IMR-90 (cell line): ENCODE measurements around the gene YKT6. TPM values are rescaled to one million over a fixed set of nuclear protein-coding genes. Genes with fewer than 3 reads are reported as not detected.

Experiments
- ATAC-seq: fragments of 200-7000 bp; cut with Tn5 transposase; 2 replicates; pipeline ENCODE4 v1.9.1; 2020; ENCODE audit warnings: low read depth, mild to moderate bottlenecking, moderate library complexity
- BruUV-seq: library from RNA; stranded (reverse); fragments of 400-500 nt; replicated peaks from 2 replicates; lab custom pipeline; 2021; lab: Mats Ljungman, UMichigan
- CTCF ChIA-PET: fragments of 300-600 bp; formaldehyde crosslinking; extraction: SDS; loops from one replicate; lab custom pipeline; 2021; ENCODE audit warnings: antibody characterized with exemption; lab: Yijun Ruan, JAX
- POLR2A ChIA-PET: fragments of 300-600 bp; sonication (Branson Sonifier 250); formaldehyde crosslinking; loops from one replicate; lab custom pipeline; 2022; ENCODE audit warnings: antibody characterized with exemption; ENCODE audit not compliant: unreplicated experiment; lab: Charles Lee
- DNase-seq: peaks from one replicate; pipeline ENCODE4 v3.0.0; 2013
- H2AFZ ChIP-seq: replicated peaks from 2 replicates; pipeline ENCODE3; 2013; ENCODE audit warnings: low read length, mild to moderate bottlenecking; ENCODE audit not compliant: poor library complexity
- H2AK5ac ChIP-seq: 2 replicates; pipeline ENCODE4 v1.6.1; 2013; ENCODE audit warnings: low read depth, low read length, inconsistent platforms
- H2AK9ac ChIP-seq: replicated peaks from 2 replicates; pipeline ENCODE3; 2013; ENCODE audit warnings: mild to moderate bottlenecking, low read depth, low read length, moderate library complexity; ENCODE audit not compliant: poor library complexity
- H2BK120ac ChIP-seq: 2 replicates; pipeline ENCODE4 v1.6.1; 2013; ENCODE audit warnings: low read depth, low read length, inconsistent platforms
- H2BK15ac ChIP-seq: 3 replicates; pipeline ENCODE4 v1.6.1; 2013; ENCODE audit warnings: low read depth, low read length, inconsistent platforms
- H2BK20ac ChIP-seq: 2 replicates; pipeline ENCODE4 v1.6.1; 2013; ENCODE audit warnings: low read depth, mild to moderate bottlenecking, inconsistent platforms, low read length, moderate library complexity
- H2BK5ac ChIP-seq: 2 replicates; pipeline ENCODE4 v1.6.1; 2013; ENCODE audit warnings: mild to moderate bottlenecking, low read depth, low read length, inconsistent platforms; ENCODE audit not compliant: poor library complexity, severe bottlenecking
- H3K14ac ChIP-seq: replicated peaks from 2 replicates; pipeline ENCODE4 v1.6.1; 2013; ENCODE audit warnings: low read depth, low read length, inconsistent platforms
- H3K18ac ChIP-seq: 2 replicates; pipeline ENCODE4 v1.6.1; 2013; ENCODE audit warnings: low read depth, low read length, control low read depth
- H3K23ac ChIP-seq: 2 replicates; pipeline ENCODE4 v1.6.1; 2013; ENCODE audit warnings: low read depth, low read length, inconsistent platforms
- H3K27ac ChIP-seq: 2 replicates; pipeline ENCODE4 v1.5.1; 2013; ENCODE audit warnings: mild to moderate bottlenecking, control low read depth, low read length; ENCODE audit not compliant: insufficient read depth
- H3K27me3 ChIP-seq: 2 replicates; pipeline ENCODE4 v1.6.1; 2013; ENCODE audit warnings: low read length; ENCODE audit not compliant: control insufficient read depth, insufficient read depth
- H3K36me3 ChIP-seq: 2 replicates; pipeline ENCODE4 v1.6.1; 2013; ENCODE audit warnings: low read length, mixed read lengths; ENCODE audit not compliant: control insufficient read depth, insufficient read depth
- H3K4ac ChIP-seq: 2 replicates; pipeline ENCODE4 v1.6.1; 2013; ENCODE audit warnings: low read depth, low read length, inconsistent platforms
- H3K4me1 ChIP-seq: 2 replicates; pipeline ENCODE4 v1.6.1; 2013; ENCODE audit warnings: low read length, mixed read lengths; ENCODE audit not compliant: control insufficient read depth, insufficient read depth
- H3K4me2 ChIP-seq: 2 replicates; pipeline ENCODE4 v1.6.1; 2013; ENCODE audit warnings: low read depth, mild to moderate bottlenecking, control low read depth, low read length, moderate library complexity
- H3K4me3 ChIP-seq: 2 replicates; pipeline ENCODE4 v1.5.1; 2013; ENCODE audit warnings: low read depth, mild to moderate bottlenecking, control low read depth, low read length, moderate library complexity; ENCODE audit not compliant: insufficient read depth
- H3K56ac ChIP-seq: 2 replicates; pipeline ENCODE4 v1.6.1; 2013; ENCODE audit warnings: low read length, inconsistent platforms; ENCODE audit not compliant: insufficient read depth; ENCODE audit errors: extremely low read depth
- H3K79me1 ChIP-seq, 2 experiments: 2 replicates each; pipeline ENCODE4 v1.6.1; 2013; ENCODE audit warnings: low read length in 2 of 2, inconsistent platforms in 1 of 2, low read depth in 1 of 2
- H3K9ac ChIP-seq: 2 replicates; pipeline ENCODE4 v1.6.1; 2013; ENCODE audit warnings: low read depth, low read length, control low read depth
- H3K9me1 ChIP-seq: 2 replicates; pipeline ENCODE4 v1.6.1; 2013; ENCODE audit warnings: low read length, inconsistent platforms; ENCODE audit not compliant: insufficient read depth
- H3K9me3 ChIP-seq: 2 replicates; pipeline ENCODE4 v1.6.1; 2013; ENCODE audit warnings: low read length; ENCODE audit not compliant: control insufficient read depth, insufficient read depth
- H4K20me1 ChIP-seq: 2 replicates; pipeline ENCODE4 v1.6.1; 2013; ENCODE audit warnings: low read length, inconsistent platforms; ENCODE audit not compliant: insufficient read depth
- H4K5ac ChIP-seq: 2 replicates; pipeline ENCODE4 v1.6.1; 2013; ENCODE audit warnings: mild to moderate bottlenecking, low read depth, low read length, control low read depth
- H4K8ac ChIP-seq, 2 experiments: 2 replicates each; pipeline ENCODE4 v1.6.1; 2013; ENCODE audit warnings: low read depth in 2 of 2, low read length in 2 of 2, control low read depth in 1 of 2, inconsistent platforms in 1 of 2
- H4K91ac ChIP-seq: 2 replicates; pipeline ENCODE4 v1.6.1; 2013; ENCODE audit warnings: low read depth, low read length, inconsistent platforms; ENCODE audit not compliant: insufficient read depth
- CEBPB ChIP-seq: IDR thresholded peaks from 2 replicates; pipeline ENCODE4 v1.6.1; 2012; ENCODE audit warnings: low read depth, low read length, improper control_type of control experiment
- CTCF ChIP-seq: conservative IDR thresholded peaks from 2 replicates; pipeline ENCODE4 v1.5.1; 2012; ENCODE audit warnings: mild to moderate bottlenecking, low read depth, low read length, improper control_type of control experiment
- FOS ChIP-seq: fragments of 150-350 bp; IDR thresholded peaks from 2 replicates; pipeline ENCODE4 v1.6.1; 2016; ENCODE audit warnings: low read depth, low read length
- MAFK ChIP-seq: IDR thresholded peaks from 2 replicates; pipeline ENCODE4 v1.6.1; 2012; ENCODE audit warnings: low read depth, low read length, improper control_type of control experiment
- MAZ ChIP-seq: IDR thresholded peaks from 2 replicates; pipeline ENCODE4 v1.6.1; 2012; ENCODE audit warnings: low read depth, mild to moderate bottlenecking, low read length, improper control_type of control experiment, moderate library complexity, borderline replicate concordance
- MXI1 ChIP-seq: IDR thresholded peaks from 2 replicates; pipeline ENCODE4 v1.6.1; 2012; ENCODE audit warnings: low read depth, mild to moderate bottlenecking, low read length, moderate library complexity, borderline replicate concordance
- NFE2L2 ChIP-seq: fragments of 150-350 bp; IDR thresholded peaks from 2 replicates; pipeline ENCODE4 v1.6.1; 2016; ENCODE audit warnings: low read depth, mild to moderate bottlenecking, low read length
- POLR2A ChIP-seq: IDR thresholded peaks from 2 replicates; pipeline ENCODE4 v1.6.1; 2012; ENCODE audit warnings: mild to moderate bottlenecking, low read depth, low read length
- RAD21 ChIP-seq: IDR thresholded peaks from 2 replicates; pipeline ENCODE4 v1.6.1; 2012; ENCODE audit warnings: low read length, improper control_type of control experiment
- RCOR1 ChIP-seq: IDR thresholded peaks from 2 replicates; pipeline ENCODE4 v1.6.1; 2012; ENCODE audit warnings: mild to moderate bottlenecking, low read length, improper control_type of control experiment; ENCODE audit not compliant: insufficient replicate concordance
- RFX5 ChIP-seq: IDR thresholded peaks from 2 replicates; pipeline ENCODE4 v1.8.0; 2012; ENCODE audit warnings: low read depth, mild to moderate bottlenecking, low read length, moderate library complexity
- SMC3 ChIP-seq: fragments of 150-350 bp; IDR thresholded peaks from 2 replicates; pipeline ENCODE4 v1.6.1; 2016; ENCODE audit warnings: low read depth, mild to moderate bottlenecking, antibody characterized with exemption, low read length, moderate library complexity
- USF2 ChIP-seq: fragments of 150-350 bp; IDR thresholded peaks from 2 replicates; pipeline ENCODE4 v1.6.1; 2017; ENCODE audit warnings: mild to moderate bottlenecking, antibody characterized with exemption, low read length, low read depth
- WGBS, 2 experiments: methylation state at CpG; one replicate each; pipeline versions ENCODE4 v1.1.5 to v1.1.7; 2013; ENCODE audit warnings: missing lambda C conversion rate in 2 of 2; ENCODE audit not compliant: insufficient read length in 1 of 2; ENCODE audit errors: extremely low coverage in 2 of 2; 5-methylcytosine and 5-hydroxymethylcytosine counted together
- dilution Hi-C: fragments of 300-500 bp; cut with HindIII; formaldehyde crosslinking; loops from one replicate; pipeline ENCODE4 v1.14.3; 2018; ENCODE audit warnings: low sequenced_read_pairs; ENCODE audit not compliant: unreplicated experiment
- in situ Hi-C: fragments of 300-500 bp; cut with MboI; formaldehyde crosslinking; loops from 3 replicates; pipeline ENCODE4 v1.14.3; 2019; ENCODE audit warnings: low sequenced_read_pairs, inconsistent platforms, mixed read lengths
- intact Hi-C: fragments of 100-400 bp; cut with micrococcal nuclease; formaldehyde crosslinking; loops from 2 replicates; pipeline ENCODE4 v1.10.0; 2022
- polyA plus RNA-seq, 3 experiments: library from polyadenylated mRNA; depleted of rRNA; stranded (reverse); fragments of >200 nt; gene quantifications; 2 replicates each; pipeline ENCODE4 v1.2.3, GENCODE V29; 2012; ENCODE audit warnings: low replicate concordance in 1 of 3
- total RNA-seq: library from RNA; depleted of rRNA; stranded (reverse); fragments of >200 nt; gene quantifications from 2 replicates; pipeline ENCODE4 v1.2.3, GENCODE V29; 2012

The YKT6 gene
- total and polyA plus RNA-seq, 2 of the 4 experiments (the other 2 are of a cell fraction), result 115 to 120 TPM

DNA sequence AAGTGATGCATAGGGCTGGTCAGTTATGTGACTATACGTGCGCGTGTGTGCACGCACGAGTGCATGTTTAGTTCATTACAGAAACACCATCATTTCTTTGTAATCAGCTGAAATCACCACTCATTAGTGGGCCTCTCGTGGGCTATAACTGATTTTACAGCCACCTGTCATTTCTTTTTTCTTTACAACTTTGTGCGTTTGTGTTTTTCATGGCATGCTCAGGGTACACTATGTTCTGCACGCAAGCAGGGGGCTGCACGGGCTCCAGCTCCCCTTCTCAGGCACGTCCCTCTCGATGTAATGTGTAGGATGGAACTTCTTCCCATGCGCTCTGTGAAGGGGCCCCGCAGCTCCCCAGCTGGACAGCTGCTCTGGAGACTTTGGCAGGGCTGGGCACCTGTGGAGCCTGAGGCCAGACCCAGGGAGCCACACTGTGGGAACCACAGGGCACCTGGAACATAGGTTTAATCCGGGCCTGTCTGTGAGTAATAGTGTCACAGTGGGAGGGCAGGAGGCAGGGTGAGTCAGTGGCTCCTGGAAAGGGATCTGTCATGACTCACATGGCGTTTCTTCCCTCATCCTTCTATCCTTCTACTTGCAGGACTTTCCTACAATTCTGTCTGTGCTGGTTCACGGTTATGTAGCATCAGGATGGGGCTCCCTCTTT lies 16.4 kb upstream of the YKT6 start (continued):
- TF ChIP-seq RCOR1 (no peak), RAD21 (peak; percentile 15; the same call in 1 of the 2 replicates)

- H3K4me2 ChIP-seq, result peak overlapping the region; percentile 22; the same call in 1 of the 2 replicates
- peak overlapping the region; percentile 79 for H2AFZ ChIP-seq
- H3K27me3 ChIP-seq, result peaks cover 18% of the 10 kb centered on the region
- peak overlapping the region; percentile 55 for H4K91ac ChIP-seq
- peaks cover 2% of the 10 kb centered on the region for H3K4me1 ChIP-seq
- peak overlapping the region; percentile 28; the same call in 1 of the 2 replicates for H2BK120ac ChIP-seq
- H3K9me1 ChIP-seq, result no peaks in the 10 kb centered on the region
- dilution Hi-C loops, result no loop called here
- peak; percentile 38 for ATAC-seq
- H3K56ac ChIP-seq, result no peak overlapping the region
- no peaks in the 10 kb centered on the region; a peak in 1 of 4 replicates for H3K79me1 ChIP-seq
- no peak for DNase-seq
- H3K4me3 ChIP-seq, result no peak overlapping the region
- H2AK9ac ChIP-seq, result peak overlapping the region; percentile 74
- in situ Hi-C loops, result no loop called here
- H3K14ac ChIP-seq, result peak overlapping the region; percentile 78
- H4K8ac ChIP-seq, result peak overlapping the region; percentile 16 to 79; a peak in 2 of 4 replicates
- POLR2A ChIA-PET, result no interaction called here
- intact Hi-C loops, result no loop called here
- no peak overlapping the region for H4K5ac ChIP-seq
- no peak overlapping the region for H3K18ac ChIP-seq
- peak overlapping the region; percentile 30 for H2BK5ac ChIP-seq
- CTCF ChIA-PET, result interaction anchor here (0.7 to 0.9 kb wide), 2 partner anchors 12 to 15 kb away, joined by 3 read pairs; no protein-coding TSS in a partner anchor
- peak overlapping the region; percentile 67; the same call in 1 of the 2 replicates for H2AK5ac ChIP-seq
- WGBS, 2 experiments, result no CpG with 5 or more reads among the region's 2 CpGs
- peak overlapping the region; percentile 17; the same call in 1 of the 2 replicates for H3K27ac ChIP-seq
- no peak overlapping the region; the same call in 1 of the 2 replicates for H3K9ac ChIP-seq
- peak overlapping the region; percentile 78; the same call in 1 of the 2 replicates for H2BK20ac ChIP-seq
- H3K23ac ChIP-seq, result peak overlapping the region; percentile 2; the same call in 1 of the 2 replicates
- H2BK15ac ChIP-seq, result peak overlapping the region; percentile 90
- peaks cover 18% of the 10 kb centered on the region for H3K9me3 ChIP-seq
- BruUV-seq, result no TSS peak
- H3K36me3 ChIP-seq, result no peaks in the 10 kb centered on the region
- no peaks in the 10 kb centered on the region for H4K20me1 ChIP-seq
- H3K4ac ChIP-seq, result peak overlapping the region; percentile 34
- TF ChIP-seq SMC3, result no peak
- no peak for TF ChIP-seq RCOR1
- TF ChIP-seq NFE2L2, result no peak
- TF ChIP-seq USF2, result no peak
- TF ChIP-seq MAZ, result no peak
- no peak for TF ChIP-seq POLR2A
- TF ChIP-seq MAFK, result no peak
- no peak for TF ChIP-seq MXI1
- TF ChIP-seq FOS, result no peak
- no peak for TF ChIP-seq RAD21
- no peak for TF ChIP-seq CEBPB
- TF ChIP-seq CTCF, result no peak
- TF ChIP-seq RFX5, result no peak
Measured at GRCh38 chr7:44184873-44185446, 15.8 kb upstream of the YKT6 start.
